Stimulated activated CD8-positive, alpha-beta memory T cell treated with anti-CD3 and anti-CD28 coated beads, Interleukin-4, amount 100 ng/mL, for 1 hour (primary cell): Measurements from ENCODE around the gene PDE1A.
"Not testable (repeated sequence)": the region's sequence is repeated elsewhere in the genome, so short reads cannot be mapped to it uniquely, and the experiment has no call there.

Experiments
- DNase-seq, 2 donors: peaks; one replicate each; pipeline ENCODE4 v3.0.0-alpha.2; 2020; ENCODE audit warnings: low read depth in 2 of 2, low spot score in 1 of 2

The PDE1A gene

DNA sequence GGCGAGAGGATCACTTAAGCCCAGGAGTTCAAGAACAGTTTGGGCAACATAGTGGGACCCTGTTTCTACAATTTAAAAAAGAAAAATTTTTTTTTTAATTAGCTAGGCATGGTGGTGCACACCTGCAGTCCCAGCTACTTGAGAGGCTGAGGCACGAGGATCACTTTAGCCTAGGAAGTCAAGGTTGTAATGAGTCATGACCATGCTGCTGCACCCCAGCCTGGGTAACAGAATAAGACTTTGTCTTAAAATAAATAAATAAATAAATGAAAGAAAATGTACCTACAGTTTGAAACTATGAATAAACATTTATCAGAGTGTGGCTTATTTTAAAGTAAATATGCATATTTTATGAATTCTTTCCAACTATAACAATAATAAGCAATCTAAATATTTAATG is 16.7 kb downstream of the PDE1A start:
- no peak for DNase-seq

DNA sequence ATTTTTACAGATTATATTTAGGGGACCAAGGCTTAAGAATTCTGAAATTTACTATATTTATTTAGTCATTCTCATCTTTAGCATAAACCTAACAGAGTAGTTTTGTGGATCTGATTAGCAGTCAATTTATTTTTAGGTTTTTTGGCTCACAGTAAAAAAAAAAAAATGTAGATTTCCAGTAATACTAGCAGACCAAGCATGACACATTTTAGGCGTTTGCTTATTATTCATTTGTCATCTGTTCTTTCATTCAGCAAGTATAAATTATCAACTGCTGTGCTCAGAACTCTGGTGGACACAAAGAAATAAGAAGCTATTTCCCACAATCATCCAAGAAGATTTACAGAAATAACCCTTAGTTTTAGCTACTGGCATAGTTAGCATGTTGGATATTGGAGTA is 20.6 kb downstream of the PDE1A start:
- no peak for DNase-seq

DNA sequence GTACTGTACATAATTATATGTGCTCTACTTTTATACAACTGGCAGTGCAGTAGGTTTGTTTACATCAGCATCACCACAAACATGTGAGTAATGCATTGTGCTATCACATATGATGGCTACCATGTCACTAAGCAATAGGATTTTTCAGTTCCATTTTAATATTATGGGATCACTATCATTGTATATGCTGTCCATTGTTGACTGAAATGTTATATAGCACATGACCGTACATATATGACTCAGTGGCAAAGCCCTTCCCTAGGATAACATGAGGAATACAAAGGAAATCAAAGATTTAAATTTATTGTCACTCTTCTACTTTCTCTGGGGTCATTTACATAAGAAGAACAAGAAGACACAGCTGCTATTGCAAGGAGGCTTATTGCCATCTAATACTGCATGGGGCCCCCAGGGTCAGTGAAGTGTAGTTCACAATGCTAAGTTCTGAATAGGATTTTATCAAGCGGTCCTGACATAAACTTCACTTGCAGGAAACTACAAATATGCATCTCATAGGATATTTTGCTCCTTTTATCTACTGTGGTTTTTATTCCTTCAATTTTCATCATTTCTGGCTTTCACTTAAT is 21.8 kb downstream of the PDE1A start:
- DNase-seq: no peak

DNA sequence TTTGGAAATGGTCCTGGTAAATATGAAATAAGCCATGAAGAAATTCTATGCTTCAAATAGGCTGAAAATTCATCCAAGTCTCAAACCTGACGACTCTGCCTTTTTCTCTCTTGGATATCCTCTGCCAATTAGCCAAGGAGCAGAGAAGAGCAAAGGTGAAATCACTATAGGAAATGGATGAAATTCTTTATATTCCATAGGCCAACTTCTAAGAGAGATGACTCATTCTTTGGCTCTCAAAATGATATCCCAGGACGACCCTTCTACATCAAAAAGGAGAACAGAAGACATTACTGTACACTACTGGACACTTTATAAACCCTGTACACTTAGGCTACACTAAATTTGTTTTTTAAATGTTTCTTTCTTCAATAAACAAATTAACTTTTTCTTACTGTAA is 22.7 kb downstream of the PDE1A start:
- DNase-seq: no peak

DNA sequence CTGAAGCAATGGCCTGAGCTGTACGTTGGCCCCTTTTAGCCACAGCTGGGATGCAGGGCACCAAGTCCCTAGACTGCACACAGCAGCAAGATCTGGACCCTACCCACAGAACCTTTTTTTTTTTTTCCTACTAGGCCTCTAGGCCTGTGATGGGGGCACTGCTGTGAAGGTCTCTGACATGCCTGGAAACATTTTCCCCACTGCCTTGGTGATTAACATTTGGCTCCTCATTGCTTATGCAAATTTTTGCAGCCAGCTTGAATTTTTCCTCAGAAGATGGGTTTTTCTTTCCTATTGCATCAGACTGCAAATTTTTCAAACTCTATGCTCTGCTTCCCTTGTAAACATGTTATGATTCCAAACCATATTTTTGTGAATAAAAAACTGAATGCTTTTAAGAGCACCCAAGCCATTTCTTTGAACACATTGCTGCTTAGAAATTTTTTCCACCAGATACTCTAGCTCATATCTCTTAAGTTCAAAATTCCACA is 33.5 kb downstream of the PDE1A start:
- DNase-seq: no peak

DNA sequence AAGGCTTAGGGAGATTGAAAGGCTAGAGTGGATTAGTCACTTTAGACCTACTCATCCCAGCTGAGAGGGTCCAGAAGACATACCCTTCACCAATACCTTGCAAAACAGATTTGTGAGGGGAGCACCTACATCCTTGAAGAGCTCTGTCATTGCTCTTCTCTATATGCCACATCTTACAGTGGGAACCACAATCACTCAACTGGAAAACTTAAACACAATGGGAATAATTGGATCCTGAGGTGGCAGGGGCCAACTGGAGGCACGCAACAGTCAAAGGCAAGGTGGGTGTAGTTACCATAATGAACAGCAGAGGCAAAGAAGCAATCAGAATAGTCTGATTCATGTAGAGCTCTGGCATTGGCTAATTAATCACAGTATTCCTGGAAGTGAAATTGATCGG is 35.4 kb downstream of the PDE1A start:
- DNase-seq: no peak

DNA sequence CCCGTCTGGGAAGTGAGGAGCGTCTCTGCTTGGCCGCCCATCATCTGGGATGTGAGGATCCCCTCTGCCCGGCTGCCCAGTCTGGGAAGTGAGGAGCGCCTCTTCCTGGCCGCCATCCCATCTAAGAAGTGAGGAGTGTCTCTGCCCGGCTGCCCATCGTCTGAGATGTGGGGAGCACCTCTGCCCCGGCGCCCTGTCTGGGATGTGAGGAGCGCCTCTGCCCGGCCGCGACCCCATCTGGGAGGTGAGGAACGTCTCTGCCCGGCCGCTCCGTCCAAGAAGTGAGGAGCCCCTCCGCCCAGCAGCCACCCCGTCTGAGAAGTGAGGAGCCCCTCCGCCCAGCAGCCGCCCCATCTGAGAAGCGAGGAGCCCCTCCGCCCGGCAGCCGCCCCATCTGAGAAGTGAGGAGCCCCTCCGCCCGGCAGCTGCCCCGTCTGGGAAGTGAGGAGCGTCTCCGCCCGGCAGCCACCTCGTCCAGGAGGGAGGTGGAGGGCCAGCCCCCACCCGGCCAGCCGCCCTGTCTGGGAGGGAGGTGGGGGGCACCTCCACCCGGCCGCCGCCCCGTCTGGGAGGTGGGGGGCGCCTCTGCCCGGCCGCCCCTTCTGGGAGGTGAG is 40.5 kb downstream of the PDE1A start:
- DNase-seq: not testable (repeated sequence)

DNA sequence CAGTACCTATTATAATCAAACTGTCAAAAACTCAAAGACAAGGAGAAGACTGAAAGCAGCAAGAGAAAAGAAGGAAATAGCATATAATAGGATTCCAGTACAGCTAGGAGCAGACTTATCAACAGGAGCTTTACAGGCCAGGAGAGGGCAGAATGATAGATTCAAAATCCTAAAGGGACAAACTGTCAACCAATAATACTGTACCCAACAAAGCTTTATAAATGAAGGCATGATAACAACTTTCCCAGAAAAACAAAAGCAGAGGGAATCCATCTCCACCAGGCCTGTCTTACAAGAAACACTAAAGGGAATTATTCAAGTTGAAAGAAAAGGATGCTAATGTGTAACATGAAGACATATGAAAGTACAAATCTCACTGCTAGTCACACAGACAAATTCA is 42.0 kb downstream of the PDE1A start:
- no peak for DNase-seq

DNA sequence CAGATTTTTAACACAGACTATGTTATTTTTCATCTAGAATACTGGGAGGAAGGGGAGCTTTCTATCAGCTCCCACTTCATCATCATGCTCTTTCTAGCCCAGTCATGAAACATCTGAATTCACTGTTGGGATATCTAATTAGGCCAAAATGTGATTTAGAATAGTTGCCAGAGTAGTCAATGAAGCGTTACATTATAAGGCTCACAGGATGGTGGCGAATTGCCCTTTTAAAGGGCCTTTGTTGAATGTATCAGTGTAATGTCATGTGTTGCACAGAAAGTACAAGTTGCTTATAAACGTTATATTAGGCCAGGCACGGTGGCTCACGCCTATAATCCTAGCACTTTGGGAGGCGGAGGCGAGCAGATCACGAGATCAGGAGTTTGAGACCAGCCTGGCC is 45.6 kb downstream of the PDE1A start:
- DNase-seq: no peak

DNA sequence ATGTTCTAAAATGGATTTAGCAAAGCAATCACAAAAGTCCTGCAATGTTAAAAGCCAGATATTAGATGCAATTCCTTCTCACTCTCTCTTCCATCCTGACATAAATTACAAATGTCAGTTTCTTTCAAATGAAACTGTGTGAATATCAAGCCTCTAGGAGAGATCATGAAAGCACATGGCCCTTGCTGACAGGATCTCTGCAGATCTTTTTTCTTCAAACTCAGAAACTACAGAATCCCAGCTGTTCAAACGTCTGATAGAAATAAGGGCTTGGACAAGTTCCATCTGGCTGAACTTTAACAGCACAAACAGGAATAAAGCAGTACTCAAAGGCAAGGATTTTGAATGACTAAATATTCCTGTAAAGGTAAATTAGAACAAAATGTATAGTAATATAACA is 47.6 kb downstream of the PDE1A start:
- DNase-seq: no peak

DNA sequence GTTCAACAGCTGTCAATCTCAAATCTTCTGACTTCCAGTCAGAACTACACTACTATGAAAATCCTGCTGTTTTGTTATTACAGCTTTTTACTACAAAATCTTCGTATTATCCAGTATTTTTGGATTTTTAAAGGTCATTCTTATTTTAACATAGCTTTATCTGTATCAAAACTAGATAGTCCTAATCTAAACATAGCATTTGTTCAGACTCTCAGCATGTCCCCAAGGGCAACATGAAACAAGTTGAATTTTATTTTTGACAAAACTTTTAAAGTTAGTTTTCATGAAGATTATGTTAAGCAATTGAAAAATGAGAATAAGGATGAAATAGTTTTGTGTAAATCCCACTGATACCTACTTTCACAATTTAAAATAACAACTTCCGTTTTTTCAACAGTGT is 48.1 kb downstream of the PDE1A start:
- DNase-seq: no peak

DNA sequence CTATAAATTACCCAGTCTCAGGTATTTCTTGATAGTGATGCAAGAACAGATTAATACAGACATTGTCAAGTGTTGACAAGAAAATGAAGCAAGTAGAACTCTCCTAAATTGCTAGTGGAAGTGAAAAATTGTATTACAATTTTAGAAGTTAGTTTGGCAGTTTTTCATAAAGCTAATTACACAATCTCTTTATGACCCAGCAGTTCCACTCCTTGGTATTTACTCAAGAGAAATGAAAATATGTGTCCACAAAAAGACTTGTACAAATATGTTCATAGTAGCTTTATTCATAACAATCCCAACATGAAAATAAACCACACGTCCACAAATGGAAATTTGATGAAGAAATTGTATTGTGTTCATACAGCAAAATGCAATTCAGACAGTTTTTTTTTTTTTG is 49.4 kb downstream of the PDE1A start:
- no peak for DNase-seq

DNA sequence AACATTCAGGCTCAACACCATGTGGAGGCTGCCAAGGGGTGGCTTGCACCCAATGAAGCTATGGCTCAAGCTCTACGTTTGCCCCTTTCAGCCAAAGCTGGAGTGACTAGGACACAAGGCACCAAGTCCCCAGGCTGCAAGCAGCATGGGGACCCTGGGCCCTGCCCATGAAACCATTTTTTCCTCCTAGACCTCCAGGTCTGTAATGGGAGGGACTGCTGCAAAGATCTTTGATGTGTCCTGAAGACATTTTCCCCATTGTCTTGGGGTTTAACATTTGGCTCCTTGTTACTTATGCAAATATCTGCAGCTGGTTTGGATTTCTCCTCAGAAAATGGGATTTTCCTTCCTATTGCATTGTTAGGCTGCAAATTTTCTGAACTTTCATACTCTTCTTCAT is 51.0 kb downstream of the PDE1A start:
- DNase-seq: no peak

DNA sequence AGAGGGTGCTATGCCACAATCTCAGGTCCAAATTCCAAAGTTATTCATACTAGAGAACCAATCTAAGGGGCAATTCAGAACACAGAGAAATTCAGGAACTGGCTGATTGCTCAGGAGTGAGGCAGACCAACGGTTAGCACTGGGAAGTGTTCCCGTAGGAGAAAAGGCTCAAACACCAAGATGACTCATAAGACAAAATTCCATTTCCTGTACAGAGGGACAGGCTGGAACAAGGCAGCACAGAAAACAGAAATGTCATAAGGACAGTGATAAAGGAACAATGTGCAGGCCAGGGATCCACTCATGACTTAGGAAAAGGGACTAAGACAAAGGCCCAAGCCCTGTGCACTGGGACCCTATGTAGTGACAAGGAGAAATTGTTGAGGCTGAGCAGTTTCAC is 54.2 kb downstream of the PDE1A start:
- DNase-seq: no peak

DNA sequence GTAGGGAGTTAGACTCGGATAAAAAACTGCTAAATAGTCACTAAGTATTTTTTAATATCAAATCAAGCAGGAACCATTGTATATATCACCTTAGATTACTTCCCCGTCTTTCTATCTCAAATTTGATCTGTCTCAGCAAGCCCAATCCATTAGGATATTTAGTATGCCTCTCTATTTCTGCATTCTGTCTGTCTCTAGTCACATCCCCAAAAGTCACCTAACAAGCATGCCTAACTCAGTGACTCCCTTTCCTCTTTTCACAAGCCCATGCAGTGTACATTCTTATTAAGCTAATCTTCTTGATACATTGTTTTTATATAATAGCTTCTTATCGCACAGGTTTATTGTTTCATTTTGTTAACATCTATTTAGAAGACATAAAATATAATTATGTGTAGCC is 57.8 kb downstream of the PDE1A start:
- DNase-seq: no peak

DNA sequence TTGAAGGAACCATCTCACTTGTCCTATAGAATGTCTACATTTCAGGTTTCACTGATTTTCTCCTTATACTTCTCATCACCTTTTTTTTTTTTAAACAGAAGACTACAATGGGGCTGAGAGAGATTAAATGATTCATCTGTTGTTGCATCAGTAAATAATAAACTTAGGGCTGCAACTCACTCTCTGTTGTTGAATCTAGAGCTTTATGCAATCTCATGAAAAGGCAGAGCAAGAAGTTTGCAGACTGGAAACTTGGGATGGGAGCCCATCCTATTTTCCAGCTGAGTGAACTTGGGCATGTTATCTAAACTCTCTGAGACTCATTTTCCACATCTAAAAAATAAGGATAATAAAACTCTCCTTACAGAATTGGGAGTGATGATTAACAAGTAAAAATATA is 58.4 kb downstream of the PDE1A start:
- no peak for DNase-seq

DNA sequence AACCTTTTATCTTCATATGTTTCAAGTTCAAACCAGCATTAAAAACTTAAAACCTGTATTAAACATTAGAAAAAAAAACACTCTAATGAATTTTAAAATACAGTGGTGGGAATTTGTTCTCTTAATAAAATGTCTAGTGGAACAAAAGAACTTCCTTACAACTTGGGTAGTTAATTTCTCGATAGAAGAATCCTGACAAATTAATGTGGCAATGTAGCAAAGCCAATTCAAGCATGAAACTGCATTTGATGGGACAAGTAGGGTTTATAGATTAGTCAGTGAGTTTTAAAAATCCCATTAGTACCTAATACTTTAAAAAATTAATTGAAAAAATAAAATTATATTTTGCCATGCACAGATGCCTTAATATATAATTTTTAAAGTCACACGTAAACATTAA is 59.4 kb downstream of the PDE1A start:
- no peak for DNase-seq

DNA sequence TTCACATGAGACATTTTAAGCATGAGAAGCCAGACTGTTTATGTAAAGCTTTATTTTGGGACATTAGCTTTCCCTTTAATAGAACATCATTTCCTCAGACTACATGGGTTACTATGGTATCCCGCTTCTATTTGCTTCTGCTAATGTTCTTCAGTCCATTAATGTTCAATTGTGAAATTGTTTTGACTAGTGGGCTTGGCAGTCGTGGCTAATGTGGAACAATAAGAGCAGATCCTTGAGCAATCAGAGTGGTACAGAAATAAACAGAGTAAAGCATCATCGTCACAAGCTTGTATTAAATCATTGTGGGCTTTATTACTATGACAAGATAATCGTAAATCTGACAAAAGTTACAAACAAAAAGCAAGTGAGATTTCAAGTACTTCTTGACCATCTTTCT is 60.2 kb downstream of the PDE1A start:
- no peak for DNase-seq

DNA sequence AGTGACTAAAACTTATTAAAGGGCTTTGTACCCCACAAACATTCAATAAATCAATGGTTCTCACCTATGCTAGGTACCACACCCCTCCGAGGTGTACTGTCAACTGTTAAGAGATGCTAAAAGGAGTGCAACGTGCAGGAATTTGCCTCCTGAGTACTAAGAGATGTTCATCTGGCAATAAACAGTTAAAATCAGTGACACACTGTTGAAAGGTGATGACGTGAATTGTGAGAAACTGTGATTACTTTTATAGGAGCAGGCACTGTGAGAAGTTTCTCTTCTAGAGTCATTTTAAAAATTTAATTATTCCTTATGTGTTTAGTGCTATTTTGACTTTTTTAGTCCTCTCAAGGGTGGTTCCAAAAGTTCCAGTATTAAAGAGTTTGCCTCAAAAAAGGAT is 61.0 kb downstream of the PDE1A start:
- no peak for DNase-seq

DNA sequence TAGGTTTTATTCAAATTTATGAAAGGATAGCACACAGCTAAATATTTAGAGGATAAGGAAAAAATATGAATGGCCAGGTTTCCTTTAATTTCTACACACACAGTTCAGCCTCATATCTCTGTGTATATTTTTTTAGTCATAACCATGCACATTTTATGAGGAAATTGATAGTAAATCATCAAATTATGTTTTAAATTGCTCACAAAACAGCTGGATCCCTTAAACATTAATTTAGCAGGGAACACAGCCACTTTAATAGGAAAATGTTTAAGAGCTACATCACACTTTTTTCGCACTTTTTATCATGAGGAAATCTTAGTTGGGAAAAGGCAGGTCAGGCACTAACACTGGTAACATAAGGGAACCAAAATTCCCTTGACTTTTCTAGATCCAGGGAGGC is 65.4 kb downstream of the PDE1A start:
- DNase-seq: no peak

DNA sequence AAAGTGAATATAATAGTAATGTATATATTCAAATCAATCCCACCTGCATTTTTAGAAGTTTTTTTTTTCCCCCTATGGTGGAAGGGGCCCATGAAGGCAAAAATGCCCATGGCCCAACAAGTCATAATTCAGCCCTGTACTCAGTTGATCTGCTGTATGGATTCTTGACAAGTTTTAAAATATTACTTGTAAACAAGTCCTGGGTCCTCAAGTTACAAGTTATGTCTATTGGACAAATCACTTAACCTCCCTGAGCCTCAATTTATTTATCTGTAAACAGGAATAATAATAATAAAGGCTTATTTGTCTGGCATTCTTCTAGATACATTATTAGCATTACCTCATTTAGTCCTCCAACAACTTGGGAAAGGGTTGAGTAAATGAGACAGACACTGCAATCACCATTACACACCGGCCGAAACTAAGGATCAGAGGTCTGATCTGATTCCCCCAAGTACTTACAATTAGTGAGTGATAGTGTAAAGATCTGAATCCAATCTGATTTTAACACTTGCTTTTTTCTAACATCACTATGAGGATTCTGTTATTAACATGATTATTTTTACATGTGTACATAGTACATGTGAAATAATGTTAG is 66.1 kb downstream of the PDE1A start:
- no peak for DNase-seq

DNA sequence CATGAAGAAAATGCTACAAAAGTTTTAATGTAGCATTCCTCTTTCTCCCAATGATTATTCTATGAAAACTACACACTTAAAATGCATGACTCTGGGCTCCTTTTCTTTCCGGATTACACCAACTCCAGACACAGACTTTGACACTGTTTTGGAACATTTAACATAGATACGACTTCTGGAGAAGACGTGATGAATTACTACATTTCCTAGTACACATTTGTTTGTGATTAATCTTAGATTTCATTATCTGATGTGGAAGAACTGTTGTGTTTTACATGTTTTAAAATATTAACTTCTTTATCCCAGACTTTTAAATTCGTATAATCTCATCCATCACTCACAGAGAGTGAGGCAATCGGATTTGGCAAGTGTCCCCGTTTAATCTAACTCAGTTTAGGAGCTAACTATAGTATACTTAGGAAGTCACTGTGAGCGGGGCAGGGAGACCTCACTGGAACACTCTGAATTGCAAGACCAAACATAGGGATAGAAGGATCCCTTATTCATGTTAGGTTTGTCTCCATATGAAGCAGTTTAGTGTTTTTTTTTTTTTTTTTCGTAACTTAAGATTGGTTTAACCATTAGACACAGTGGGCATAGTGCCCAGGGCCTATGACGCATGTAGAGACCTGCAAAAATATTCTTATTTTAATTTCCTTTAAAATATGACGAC is 66.7 kb downstream of the PDE1A start:
- DNase-seq: no peak
